GM19455 (cell line): Measurements from ENCODE around the gene MAPK6.

Source experiments
- ATAC-seq: cut with Tn5 transposase; IDR thresholded peaks from one replicate; pipeline ENCODE4 v1.9.1; 2021; ENCODE audit not compliant: unreplicated experiment

MAPK6 gene

DNA sequence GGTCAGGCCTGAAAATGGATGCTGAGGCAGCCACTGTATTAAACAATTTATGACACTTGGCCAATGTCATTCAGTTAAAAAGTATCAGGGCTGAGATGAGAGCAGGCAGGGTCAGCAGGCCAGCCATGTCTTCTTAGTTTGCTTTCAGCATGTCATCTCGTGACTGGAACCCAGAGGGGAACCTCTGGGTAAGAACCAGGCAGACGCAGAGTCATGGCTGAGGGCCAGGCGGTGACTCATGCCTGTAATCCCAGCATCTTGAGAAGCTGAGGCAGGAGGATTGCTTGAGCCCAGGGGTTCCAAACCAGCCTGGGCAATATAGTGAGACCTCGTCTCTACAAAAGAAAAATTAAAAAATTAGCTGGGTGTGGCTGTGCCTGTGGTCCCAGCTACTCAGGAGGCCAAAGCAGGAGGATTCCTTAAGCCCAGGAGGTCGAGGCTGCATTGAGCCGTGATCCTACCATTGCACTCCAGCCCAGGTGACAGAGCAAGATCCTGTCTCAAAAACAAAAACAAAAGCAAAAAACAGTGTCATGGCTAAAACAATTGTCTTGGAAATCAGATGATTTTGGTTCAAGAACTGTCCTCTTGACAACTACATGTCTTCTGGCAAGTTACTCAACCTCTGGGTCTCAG lies 81.9 kb downstream of the MAPK6 start:
- ATAC-seq = no peak

DNA sequence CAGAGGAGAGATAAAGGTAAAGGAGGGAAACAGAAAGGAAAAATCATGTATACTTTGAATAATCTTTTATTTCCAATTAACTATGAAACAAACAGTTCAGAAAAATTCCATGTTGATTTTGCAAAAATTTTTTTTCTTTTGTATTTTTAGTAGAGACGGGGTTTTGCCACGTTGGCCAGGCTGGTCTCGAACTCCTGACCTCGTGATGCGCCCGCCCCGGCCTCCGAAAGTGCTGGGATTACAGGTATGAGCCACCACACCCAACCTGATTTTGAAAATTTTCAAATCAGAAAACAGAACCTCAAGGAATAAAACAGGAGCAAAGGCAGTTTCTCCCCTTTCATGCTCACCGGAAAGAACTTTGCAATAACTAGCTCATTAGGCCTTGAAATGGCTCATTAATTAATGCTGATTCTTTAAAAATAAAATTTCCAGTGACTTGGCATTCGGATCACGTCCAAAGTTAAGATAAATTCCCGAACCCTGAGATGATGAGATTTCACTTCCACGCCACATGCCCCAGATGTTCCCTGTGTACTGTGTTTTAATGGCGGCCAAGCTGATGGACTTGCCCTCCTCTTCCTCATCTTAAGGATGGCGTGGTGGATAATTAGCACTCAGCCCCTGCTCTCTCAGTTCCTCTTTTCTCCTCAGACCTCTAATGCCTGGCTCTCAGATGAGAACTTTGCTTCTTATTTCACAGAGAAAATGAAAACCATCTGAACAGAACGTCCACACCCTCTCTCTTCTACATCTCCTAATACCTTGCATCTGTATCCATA lies 82.7 kb downstream of the MAPK6 start:
- no peak for ATAC-seq

DNA sequence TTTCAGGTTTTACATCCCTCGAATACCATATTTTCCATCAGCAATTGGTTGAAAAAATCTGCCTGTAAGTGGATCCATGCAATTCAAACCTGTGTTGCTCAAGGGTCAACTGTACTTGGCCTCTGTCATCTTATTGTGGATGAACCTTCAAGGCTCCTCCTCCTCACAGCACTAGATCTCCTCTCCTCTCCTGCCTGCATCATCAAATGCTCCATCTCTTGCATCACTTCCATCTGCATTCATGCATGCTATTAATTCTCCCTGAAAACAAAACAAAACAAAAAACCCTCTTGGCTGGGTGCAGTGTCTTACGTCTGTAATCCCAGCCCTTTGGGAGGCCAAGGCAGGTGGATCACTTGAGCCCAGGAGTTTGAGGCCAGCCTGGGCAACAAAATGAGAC lies 83.4 kb downstream of the MAPK6 start:
- ATAC-seq = no peak

DNA sequence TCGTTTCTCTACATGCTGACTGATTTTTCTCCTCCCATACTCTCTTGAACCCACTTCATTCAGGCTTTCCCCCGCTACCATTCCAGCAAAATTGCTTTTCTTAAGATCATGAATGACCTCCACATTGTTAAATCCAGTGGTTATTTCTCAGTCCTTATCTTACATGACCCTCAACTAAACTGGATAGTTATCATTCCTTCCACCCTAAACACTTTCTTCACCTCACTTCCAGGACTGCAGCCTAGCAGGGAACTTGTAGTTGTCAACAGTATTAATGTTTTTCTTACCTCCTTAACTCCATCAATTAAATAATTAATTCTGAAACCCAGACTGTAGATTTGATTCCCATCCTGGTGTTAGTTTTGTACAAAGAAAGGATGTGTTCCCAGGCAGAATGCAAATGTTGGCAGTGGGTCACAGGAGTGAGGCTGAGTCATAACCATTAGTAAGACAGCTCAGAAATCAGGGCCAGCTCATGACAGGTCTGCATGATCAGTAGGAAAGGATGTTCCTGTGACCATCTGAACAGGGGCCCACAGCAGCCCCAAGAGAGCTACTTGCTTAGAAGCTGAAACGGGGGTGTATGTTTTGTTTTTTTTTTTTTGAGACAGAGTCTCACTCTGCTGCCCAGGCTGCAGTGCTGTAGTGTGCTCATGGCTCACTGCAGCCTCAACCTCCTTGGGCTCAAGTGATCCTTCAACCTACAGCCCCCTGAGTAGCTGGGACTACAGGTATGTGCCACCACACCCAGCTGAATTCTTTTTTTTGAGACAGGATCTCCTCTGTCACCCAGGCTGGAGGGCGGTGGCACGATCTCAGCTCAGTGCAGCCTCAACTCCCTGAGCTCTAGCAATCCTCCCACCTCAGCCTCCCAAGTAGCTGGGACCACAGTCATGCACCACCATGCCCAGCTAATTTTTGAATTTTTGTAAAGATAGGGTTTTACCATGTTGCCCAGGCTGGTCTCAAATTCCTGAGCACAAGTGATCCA lies 84.5 kb downstream of the MAPK6 start:
- ATAC-seq = peak; percentile 68

DNA sequence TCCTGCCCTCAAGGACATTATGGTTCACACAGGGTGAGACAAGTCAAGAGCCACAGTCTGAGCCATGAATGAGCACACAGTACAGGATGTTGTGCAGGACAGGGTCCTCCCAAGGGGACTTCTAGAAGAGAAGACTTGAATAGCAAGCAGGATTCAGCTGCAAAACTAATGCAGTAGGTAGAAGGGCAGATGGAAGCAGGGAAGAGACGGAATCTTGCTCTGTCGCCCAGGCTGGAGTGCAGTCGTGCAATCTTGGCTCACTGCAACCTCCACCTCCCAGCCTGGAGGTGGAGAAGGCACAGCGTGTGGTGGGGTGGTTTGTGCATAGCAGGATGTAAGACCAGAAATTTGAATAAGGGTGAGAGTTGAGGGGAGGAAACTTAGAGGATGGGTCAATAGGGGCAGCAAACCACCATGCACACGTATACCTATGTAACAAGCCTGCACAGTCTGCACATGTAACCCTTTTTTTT lies 85.5 kb downstream of the MAPK6 start:
- ATAC-seq = no peak

DNA sequence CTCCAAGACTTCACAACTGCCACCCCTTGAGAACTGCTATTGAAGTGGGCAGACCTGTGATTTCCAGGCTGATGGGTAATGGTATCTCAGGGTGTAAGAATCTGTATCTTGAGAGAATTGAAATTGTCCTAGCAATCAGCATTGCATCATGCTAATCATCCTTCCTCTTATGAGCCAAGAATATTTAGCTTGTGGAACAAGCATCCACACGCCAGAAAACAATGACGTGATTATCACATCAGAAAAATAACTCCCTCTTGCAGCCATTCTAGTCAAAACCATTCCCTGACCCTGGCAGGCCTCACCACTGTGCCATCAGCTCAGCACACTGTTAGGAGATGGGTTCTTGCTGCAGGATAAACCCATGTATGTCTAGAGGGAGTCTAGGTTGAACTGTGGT lies 86.8 kb downstream of the MAPK6 start:
- no peak for ATAC-seq

DNA sequence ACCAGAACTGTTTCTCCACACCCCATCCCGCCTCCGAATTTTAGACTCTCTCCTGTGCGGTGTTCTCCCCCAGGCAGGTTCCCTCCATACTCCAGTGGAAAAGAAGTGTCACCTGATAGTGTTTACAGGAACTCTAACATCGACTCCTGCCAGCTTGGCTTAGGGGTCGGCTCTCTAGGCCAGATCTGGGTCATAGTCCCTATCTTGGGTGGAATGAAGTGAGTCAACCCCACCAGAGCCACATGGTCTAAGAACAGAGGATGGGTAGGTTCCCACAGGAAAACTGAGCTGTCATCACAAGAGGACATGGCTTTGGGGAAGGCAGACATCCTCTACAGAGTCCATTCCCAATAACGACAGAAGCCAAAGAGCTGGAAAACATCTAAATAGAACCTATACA lies 87.6 kb downstream of the MAPK6 start:
- no peak for ATAC-seq

DNA sequence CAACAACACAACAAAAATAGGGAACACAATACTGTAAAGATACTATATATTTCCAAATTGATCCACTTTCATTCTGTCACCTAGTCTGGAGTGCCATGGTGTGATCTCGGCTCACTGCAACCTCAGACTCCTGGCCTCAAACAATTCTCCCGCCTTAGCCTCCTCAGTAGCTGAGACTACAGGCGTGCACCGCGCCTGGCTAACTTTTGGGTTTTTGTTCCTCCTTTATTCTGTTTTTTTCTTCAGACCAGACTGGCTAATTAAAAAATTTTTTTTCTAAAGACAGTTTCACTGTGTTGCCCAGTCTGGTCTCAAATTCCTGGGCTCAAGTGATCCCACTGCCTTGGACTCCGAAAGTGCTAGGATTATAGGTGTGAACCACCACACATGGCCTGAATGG lies 88.2 kb downstream of the MAPK6 start:
- no peak for ATAC-seq

DNA sequence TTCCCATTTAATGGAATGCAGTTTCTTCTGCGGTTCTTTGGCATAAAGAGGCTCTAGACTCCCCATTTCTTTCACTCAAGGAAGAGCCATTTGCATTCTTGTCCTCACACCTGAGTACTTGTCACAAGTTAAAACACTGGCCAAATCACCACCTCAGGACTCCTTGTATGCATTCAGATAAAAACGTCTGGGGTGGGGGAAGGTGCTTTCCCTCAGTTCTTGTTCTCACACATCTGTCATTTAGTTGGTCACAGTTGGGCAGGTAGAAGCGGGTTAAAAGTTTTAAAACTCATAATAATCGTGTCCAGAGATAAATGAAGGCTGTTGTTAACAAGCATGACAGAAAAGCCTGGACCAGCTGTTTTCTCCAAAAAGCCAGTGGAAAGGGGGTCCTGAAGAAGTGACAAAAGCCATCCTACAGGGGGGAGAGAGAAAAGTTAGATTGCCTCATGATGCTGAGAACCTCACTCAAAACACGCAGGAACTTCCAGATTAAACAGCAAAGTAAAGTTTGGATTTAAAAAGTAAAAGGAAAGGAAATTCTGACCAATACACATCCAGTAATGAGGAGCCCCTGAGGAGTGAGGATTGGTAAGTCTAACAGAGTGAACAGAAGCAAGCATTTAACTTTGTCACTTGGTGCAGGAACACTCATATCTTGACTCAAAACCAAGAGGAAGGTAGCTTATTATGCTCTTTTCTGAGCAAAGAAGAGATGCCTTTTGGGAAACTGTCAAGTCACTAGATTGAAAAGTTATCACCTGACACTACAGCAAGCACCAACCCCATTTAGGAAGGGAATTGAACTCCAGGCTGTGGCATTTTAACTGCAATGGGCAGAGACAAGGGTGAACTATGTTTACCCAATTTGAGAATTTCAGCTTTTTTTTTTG lies 90.8 kb downstream of the MAPK6 start:
- no peak for ATAC-seq

DNA sequence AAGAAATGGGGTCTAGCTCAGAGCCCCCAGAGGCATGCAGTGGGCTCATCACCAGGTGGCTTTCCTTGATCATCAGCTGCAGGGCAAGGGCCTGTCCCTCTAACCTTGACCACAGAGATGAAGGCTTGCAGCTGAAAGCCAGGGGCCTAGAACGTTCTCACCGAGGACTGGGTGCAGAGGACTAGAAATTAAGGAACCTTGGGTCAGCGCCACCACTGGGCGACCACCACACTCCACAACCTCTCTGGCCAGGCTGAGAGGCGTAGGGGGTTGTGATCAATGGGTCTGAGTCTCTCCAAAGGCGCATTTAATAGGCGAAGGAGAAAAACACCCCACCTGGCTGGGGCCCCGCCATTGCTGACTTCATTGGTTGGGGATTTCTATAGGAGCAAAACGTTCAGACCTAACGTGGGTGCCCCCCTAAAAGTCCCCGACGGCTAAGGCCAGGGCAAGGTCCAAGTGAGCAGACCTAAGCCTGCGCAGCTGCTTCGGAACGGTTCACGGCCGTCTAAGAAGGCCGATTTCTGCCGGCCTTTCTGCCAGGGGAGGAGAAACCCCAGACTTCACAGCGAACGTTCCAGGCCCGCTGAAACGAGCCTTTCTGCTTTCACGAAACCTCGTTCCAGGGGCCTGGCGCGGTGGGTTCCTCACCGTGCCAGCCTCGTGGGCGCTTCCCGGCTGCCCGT lies 92.6 kb downstream of the MAPK6 start:
- no peak for ATAC-seq

DNA sequence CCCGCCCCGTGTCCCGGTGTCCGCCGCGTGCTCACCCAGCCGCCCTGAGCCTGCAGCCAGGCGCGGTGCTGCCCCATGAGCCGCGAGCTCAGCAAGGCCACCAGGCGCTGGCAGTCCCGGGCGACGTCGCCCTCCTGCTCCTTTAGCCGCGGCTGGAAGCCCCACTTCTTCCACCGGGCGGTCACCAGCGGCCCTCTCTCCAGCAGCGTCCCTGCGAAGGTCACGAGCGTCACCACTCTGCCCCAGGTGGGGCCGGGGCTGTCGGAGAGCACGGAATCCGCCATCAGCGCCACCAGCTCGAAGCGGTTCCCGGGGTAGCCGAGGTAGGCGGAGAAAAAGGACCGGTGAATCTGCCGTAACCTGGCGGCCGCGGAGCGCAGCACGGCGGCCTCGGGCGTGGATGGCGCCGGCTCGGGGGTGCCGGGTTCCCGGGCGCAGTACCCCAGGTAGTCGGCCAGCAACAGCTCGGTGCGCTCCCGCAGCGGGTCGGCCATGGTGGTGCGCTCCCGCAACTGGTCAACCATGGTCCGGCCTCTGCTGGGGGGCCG lies 93.3 kb downstream of the MAPK6 start:
- ATAC-seq = no peak

DNA sequence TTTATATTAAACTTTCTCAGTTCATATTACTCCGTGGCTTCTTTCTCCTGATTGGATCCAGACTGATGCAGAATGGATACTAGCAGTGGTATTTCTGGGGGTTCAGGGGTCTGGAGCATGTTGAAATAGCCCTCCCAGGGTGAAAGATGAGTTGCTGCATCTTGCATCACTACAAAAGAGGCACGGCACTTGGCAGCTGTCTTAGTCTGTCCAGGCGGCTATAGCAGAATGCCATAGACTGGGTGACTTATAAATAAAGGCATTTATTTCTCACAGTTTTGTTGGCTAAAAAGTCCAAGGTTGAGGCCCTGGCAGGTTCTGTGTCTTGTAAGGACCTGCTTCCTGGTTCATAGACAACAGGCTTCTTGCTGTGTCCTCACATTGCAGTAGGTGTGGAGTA lies 94.2 kb downstream of the MAPK6 start:
- ATAC-seq = no peak

DNA sequence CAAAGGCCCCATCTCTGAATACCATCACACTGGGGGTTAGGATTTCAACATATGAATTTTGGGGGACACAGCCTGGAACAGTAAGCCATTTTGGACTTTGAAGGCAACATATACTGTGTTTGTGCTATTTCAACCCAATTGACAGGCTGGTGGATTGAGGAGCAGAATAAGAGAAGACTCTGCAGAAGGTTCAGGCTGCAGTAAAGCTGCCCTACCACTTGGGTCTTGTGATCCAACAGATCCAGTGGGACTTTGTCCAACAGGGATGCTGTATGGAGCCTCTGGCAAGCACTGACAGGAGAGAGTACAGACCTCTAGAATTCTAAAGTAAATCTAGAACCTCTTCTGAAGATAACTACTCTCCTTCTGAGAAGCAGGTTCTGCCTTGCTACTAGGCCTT lies 94.7 kb downstream of the MAPK6 start:
- no peak for ATAC-seq

DNA sequence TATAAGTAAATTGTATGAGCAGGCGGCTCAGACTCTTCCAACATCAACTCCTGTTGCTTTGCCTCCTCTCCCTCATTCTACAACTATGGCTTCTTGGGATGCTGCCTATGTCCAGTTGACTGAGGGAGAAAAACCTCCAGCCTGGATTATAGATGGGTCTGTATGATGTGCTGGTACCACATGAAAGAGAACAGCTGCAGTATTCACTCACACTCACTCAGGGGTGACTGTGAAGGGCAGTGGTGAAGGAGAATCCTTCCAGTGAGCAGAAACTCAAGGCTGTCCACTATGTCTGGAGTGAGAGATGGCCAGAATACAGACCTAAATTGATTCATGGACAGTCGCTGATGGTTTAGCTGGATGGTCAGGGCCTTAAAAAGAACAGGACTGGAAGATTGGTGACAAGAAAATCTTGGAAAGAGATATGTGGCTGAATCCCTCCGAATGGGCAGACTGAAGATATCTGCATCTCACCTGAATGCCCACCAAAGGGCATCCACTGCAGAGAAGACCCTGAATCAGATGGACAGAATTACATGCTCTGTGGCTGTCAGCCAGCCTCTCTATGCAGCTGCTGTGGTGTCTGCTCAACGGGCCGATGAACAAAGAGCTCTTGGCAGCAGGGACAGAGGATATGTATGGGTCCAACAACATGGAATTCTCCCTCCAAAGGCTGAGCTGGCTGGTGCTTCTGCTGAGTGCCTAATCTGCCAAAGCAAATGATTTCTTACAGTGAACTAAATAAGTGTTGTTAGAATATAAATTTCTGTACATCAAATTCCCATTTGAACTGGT lies 95.4 kb downstream of the MAPK6 start:
- ATAC-seq = no peak

DNA sequence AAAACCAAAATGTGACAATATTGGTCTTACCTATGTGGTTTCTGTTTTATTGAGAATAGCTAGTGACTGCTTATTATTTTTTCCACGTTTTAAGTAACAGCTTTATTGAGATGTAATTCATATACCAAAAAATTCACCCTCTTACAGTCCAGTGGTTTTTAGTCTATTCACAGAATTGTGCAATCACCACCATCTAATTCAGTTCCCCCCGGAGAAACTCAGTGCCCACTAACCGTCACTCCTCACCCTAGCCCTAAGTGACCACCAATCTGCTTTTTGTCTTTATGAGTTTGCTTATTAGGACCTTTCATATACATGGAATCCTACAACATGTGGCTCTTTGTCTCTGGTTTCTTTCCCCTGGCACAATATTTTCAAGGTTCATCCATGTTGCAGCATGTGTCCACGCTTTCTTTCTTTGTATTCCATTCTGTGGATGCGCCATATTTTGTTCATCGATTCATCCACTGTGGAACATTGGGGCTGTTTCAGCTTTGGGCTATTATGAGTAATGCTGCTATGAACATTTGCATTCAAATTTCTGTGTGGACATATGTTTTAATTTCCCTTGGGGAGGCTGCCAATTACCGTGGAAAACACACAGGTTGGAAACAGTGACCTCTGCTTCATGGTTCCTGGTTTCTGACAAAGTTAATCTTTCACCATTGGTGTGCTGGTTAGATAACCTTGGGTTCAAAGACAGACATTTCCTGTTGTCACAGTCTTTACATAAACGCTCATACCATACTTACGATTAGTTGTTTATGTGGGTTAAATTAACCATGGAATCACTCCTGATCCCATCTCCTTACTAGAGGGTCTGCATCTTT lies 96.8 kb downstream of the MAPK6 start:
- no peak for ATAC-seq
